Esophagus muscularis mucosa (tissue), 4 donors: ENCODE measurements around the gene ADAMTS6. TPM values are rescaled to one million over a fixed set of nuclear protein-coding genes. Genes with fewer than 3 reads are reported as not detected.

ENCODE experiments used
- DNase-seq: peaks from one replicate; pipeline ENCODE4 v3.0.0-alpha.2; 2017; ENCODE audit errors: extremely low spot score
- H3K27ac ChIP-seq, 4 donors: fragments of 200-600 bp; sonication (generic); replicated peaks in 1 of 4; 1 replicate in 3 of 4; 2 replicates in 1 of 4; pipeline ENCODE4 v1.5.1; 2016 to 2019; ENCODE audit warnings: mild to moderate bottlenecking in 1 of 4
- H3K27me3 ChIP-seq, 4 donors: fragments of 200-600 bp; sonication (generic); one replicate each; pipeline versions ENCODE4 v1.5.1 to v1.6.0; 2016 to 2019
- H3K36me3 ChIP-seq, 4 donors: fragments of 200-600 bp; sonication (generic); one replicate each; pipeline ENCODE4 v1.5.1; 2016 to 2019
- H3K4me1 ChIP-seq, 4 donors: fragments of 200-600 bp; sonication (generic); one replicate each; pipeline ENCODE4 v1.5.1; 2016 to 2019
- H3K4me3 ChIP-seq, 4 donors: fragments of 200-600 bp; sonication (generic); 1 replicate in 2 of 4; 2 replicates in 2 of 4; pipeline ENCODE4 v1.5.1; 2016 to 2019; ENCODE audit warnings: mild to moderate bottlenecking in 4 of 4, moderate library complexity in 1 of 4
- H3K9me3 ChIP-seq, 4 donors: fragments of 200-600 bp; sonication (generic); 1 replicate in 3 of 4; 2 replicates in 1 of 4; pipeline ENCODE4 v1.5.1; 2016 to 2019
- EP300 ChIP-seq: sonication (generic); formaldehyde crosslinking; IDR thresholded peaks from one replicate; pipeline ENCODE4 v1.6.1; 2017; ENCODE audit warnings: antibody characterized with exemption
- POLR2A ChIP-seq: fragments of 450-650 bp; IDR thresholded peaks from one replicate; pipeline ENCODE4 v1.6.1; 2017; ENCODE audit warnings: antibody characterized with exemption, moderate library complexity, mild to moderate bottlenecking, low read depth
- POLR2AphosphoS5 ChIP-seq, 2 donors: sonication (generic); formaldehyde crosslinking; IDR thresholded peaks; one replicate each; pipeline ENCODE4 v1.6.1; 2017; ENCODE audit warnings: antibody characterized with exemption in 2 of 2
- WGBS: methylation state at CpG from one replicate; pipeline ENCODE4 v1.1.5; 2018; 5-methylcytosine and 5-hydroxymethylcytosine counted together
- intact Hi-C: fragments of 100-400 bp; cut with DNase I; formaldehyde crosslinking; loops from one replicate; pipeline ENCODE4 v1.15.1; 2023
- total RNA-seq, 4 donors: library from RNA; depleted of rRNA; stranded (reverse); fragments of >200 nt; gene quantifications; one replicate each; pipeline versions ENCODE4 v1.1.0 to v1.2.1, GENCODE V29; 2016
- TF ChIP-seq, protein P1 (sequence below), 3 experiments: fragments of 200-600 bp in 2 of 3; fragments of 450-650 bp in 1 of 3; sonication (generic) in 2 of 3; IDR thresholded peaks; one replicate each; pipeline ENCODE4 v1.5.1; 2017 to 2019; ENCODE audit warnings: antibody characterized with exemption in 3 of 3, mild to moderate bottlenecking in 2 of 3, moderate library complexity in 1 of 3

ADAMTS6 gene
- total RNA-seq, 4 donors from 2014 or later: 1.4 to 4.2 (median 2.7) TPM

DNA sequence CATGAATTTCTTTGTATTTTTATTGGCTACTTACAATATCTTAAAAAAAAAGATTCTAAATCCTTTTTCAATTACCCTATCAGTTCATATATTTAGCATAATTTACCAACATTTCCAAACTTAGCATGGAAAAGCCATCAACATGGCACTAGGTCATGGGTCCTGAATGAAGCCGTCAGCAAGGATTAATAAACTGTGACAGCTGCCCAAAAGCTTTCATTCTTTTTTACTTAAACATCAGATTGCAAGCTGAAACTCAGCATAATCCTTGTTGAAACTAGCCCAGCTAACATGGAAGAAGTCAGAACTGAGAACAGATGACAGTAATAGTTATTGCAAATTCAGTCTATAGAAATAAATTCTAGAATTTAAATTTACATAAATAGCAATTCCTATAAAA is 209.8 kb downstream of the ADAMTS6 start:
- intact Hi-C loops: no loop called here
- 90% methylated on average over 1 of the region's 1 CpG for WGBS
- DNase-seq: no peak
- H3K4me1 ChIP-seq: no peaks in the 10 kb centered on the region
- H3K27ac ChIP-seq: no peak overlapping the region
- TF ChIP-seq POLR2A: no peak
- no peak for TF ChIP-seq EP300
- no peak for TF ChIP-seq POLR2AphosphoS5 (IDR thresholded peaks at IDR 0.05)
- H3K9me3 ChIP-seq: no peaks in the 10 kb centered on the region
- H3K36me3 ChIP-seq: no peaks in the 10 kb centered on the region
- no peaks in the 10 kb centered on the region for H3K27me3 ChIP-seq
- no peak overlapping the region for H3K4me3 ChIP-seq

DNA sequence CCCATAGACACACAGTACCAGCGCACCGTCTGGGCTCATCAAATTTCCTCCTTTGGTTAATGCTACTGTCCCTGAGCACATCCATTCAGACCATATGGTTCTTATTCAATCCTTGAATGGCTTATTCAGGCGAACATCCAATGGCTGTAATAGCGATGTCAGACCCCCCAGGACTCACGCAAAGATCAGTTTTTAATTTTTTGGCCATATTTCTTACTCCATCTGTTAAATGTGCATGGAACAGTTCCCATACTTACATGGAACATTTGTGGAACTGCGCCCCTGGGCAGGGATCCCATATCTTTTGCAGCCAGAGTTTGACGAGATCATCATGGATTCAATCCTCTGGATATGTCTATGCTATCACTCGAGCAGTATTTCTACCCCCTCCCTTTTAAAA is 213.2 kb downstream of the ADAMTS6 start:
- no peak overlapping the region for H3K4me3 ChIP-seq
- 64% methylated on average over 8 of the region's 8 CpGs for WGBS
- no peaks in the 10 kb centered on the region for H3K9me3 ChIP-seq
- H3K27me3 ChIP-seq: no peaks in the 10 kb centered on the region
- H3K27ac ChIP-seq: no peak overlapping the region
- TF ChIP-seq POLR2A: no peak
- TF ChIP-seq, protein P1, sequence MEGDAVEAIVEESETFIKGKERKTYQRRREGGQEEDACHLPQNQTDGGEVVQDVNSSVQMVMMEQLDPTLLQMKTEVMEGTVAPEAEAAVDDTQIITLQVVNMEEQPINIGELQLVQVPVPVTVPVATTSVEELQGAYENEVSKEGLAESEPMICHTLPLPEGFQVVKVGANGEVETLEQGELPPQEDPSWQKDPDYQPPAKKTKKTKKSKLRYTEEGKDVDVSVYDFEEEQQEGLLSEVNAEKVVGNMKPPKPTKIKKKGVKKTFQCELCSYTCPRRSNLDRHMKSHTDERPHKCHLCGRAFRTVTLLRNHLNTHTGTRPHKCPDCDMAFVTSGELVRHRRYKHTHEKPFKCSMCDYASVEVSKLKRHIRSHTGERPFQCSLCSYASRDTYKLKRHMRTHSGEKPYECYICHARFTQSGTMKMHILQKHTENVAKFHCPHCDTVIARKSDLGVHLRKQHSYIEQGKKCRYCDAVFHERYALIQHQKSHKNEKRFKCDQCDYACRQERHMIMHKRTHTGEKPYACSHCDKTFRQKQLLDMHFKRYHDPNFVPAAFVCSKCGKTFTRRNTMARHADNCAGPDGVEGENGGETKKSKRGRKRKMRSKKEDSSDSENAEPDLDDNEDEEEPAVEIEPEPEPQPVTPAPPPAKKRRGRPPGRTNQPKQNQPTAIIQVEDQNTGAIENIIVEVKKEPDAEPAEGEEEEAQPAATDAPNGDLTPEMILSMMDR (IDR thresholded peaks at IDR 0.05): no peak
- no peak for TF ChIP-seq POLR2AphosphoS5 (IDR thresholded peaks at IDR 0.05)
- TF ChIP-seq EP300: no peak
- H3K36me3 ChIP-seq: no peaks in the 10 kb centered on the region
- DNase-seq: no peak
- intact Hi-C loops: no loop called here
- no peaks in the 10 kb centered on the region for H3K4me1 ChIP-seq

DNA sequence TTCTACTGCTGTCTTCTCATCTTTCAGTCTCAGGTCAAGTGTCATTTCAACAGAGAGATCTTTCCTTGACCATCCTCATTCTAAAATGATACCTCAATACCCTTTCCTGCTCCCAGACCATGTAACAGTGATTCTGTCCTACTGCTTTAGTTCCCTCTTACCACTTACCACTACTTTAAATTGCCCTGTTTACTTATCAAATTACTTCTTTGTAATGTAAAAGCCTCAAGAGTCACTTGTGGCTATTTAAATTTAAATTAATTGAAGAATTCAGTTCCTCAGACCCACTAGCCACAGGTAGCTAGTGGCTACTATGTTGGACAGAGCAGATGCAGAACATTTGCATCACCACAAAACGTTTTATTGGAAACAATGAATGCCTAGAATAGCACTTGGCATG is 217.3 kb downstream of the ADAMTS6 start:
- TF ChIP-seq POLR2A: no peak
- TF ChIP-seq, protein P1 (IDR thresholded peaks at IDR 0.05): no peak
- no peak for TF ChIP-seq POLR2AphosphoS5 (IDR thresholded peaks at IDR 0.05)
- TF ChIP-seq EP300: no peak
- Histone ChIP-seq H3K27me3 (no peaks in the 10 kb centered on the region), H3K4me3 (no peak overlapping the region), H3K4me1 (peaks cover 0 to 9% (median 0%) of the 10 kb centered on the region in 4 donors), H3K36me3 (no peaks in the 10 kb centered on the region), H3K27ac (no peak overlapping the region), H3K9me3 (no peaks in the 10 kb centered on the region)
- 83% methylated on average over 1 of the region's 1 CpG for WGBS
- no peak for DNase-seq
- intact Hi-C loops: no loop called here

DNA sequence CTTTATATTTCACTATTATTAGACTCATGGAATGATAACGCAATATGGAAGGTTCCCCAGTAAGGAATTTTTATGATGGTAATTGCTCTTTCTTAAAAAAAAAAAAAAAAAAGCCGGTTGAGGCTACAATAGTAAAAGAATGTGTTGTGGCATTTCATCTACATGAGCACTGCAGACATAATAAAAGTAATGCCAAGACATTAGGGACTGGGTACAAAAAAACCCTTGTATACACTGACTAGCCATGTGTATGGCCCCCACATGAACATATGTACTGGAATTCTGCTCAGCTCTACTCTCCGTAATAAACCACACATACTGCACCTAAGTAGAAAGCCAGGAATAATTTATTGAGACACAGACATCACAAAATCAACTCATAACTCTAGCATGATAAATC is 218.4 kb downstream of the ADAMTS6 start:
- H3K4me3 ChIP-seq: no peak overlapping the region

GRCh38 chr5:65262649-65263059 is 219.1 kb downstream of the ADAMTS6 start:
- WGBS: 59% methylated on average over 6 of the region's 6 CpGs
- H3K27me3 ChIP-seq: no peaks in the 10 kb centered on the region
- DNase-seq: no peak
- peaks cover 0 to 9% (median 0%) of the 10 kb centered on the region in 4 donors for H3K4me1 ChIP-seq
- H3K4me3 ChIP-seq: no peak overlapping the region
- intact Hi-C loops: no loop called here
- H3K27ac ChIP-seq: no peak overlapping the region
- TF ChIP-seq POLR2AphosphoS5 (IDR thresholded peaks at IDR 0.05) (no peak), EP300 (no peak), POLR2A (no peak)
- TF ChIP-seq, protein P1 (IDR thresholded peaks at IDR 0.05): no peak
- H3K36me3 ChIP-seq: no peaks in the 10 kb centered on the region
- H3K9me3 ChIP-seq: no peaks in the 10 kb centered on the region

More for the DNA sequence above, 218.4 kb downstream of the ADAMTS6 start:
- no peak overlapping the region for H3K27ac ChIP-seq
- no peak for DNase-seq
- TF ChIP-seq POLR2AphosphoS5 (IDR thresholded peaks at IDR 0.05): no peak
- TF ChIP-seq POLR2A: no peak
- TF ChIP-seq, protein P1 (IDR thresholded peaks at IDR 0.05): no peak
- TF ChIP-seq EP300: no peak
- H3K36me3 ChIP-seq: no peaks in the 10 kb centered on the region
- WGBS: 79% methylated on average over 3 of the region's 3 CpGs
- no peaks in the 10 kb centered on the region for H3K27me3 ChIP-seq
- H3K9me3 ChIP-seq: no peaks in the 10 kb centered on the region
- H3K4me1 ChIP-seq: peaks cover 0 to 9% (median 0%) of the 10 kb centered on the region in 4 donors
- intact Hi-C loops: no loop called here
